IMR-90 (cell line): ENCODE measurements around the gene TMEM231. TPM values are rescaled to one million over a fixed set of nuclear protein-coding genes. Genes with fewer than 3 reads are reported as not detected.

Experiments
- ATAC-seq: fragments of 200-7000 bp; cut with Tn5 transposase; 2 replicates; pipeline ENCODE4 v1.9.1; 2020; ENCODE audit warnings: low read depth, mild to moderate bottlenecking, moderate library complexity
- BruUV-seq: library from RNA; stranded (reverse); fragments of 400-500 nt; replicated peaks from 2 replicates; lab custom pipeline; 2021; lab: Mats Ljungman, UMichigan
- CTCF ChIA-PET: fragments of 300-600 bp; formaldehyde crosslinking; extraction: SDS; loops from one replicate; lab custom pipeline; 2021; ENCODE audit warnings: antibody characterized with exemption; lab: Yijun Ruan, JAX
- POLR2A ChIA-PET: fragments of 300-600 bp; sonication (Branson Sonifier 250); formaldehyde crosslinking; loops from one replicate; lab custom pipeline; 2022; ENCODE audit warnings: antibody characterized with exemption; ENCODE audit not compliant: unreplicated experiment; lab: Charles Lee
- DNase-seq: peaks from one replicate; pipeline ENCODE4 v3.0.0; 2013
- H2AFZ ChIP-seq: replicated peaks from 2 replicates; pipeline ENCODE3; 2013; ENCODE audit warnings: low read length, mild to moderate bottlenecking; ENCODE audit not compliant: poor library complexity
- H2AK5ac ChIP-seq: 2 replicates; pipeline ENCODE4 v1.6.1; 2013; ENCODE audit warnings: low read depth, low read length, inconsistent platforms
- H2AK9ac ChIP-seq: replicated peaks from 2 replicates; pipeline ENCODE3; 2013; ENCODE audit warnings: mild to moderate bottlenecking, low read depth, low read length, moderate library complexity; ENCODE audit not compliant: poor library complexity
- H2BK120ac ChIP-seq: 2 replicates; pipeline ENCODE4 v1.6.1; 2013; ENCODE audit warnings: low read depth, low read length, inconsistent platforms
- H2BK15ac ChIP-seq: 3 replicates; pipeline ENCODE4 v1.6.1; 2013; ENCODE audit warnings: low read depth, low read length, inconsistent platforms
- H2BK20ac ChIP-seq: 2 replicates; pipeline ENCODE4 v1.6.1; 2013; ENCODE audit warnings: low read depth, mild to moderate bottlenecking, inconsistent platforms, low read length, moderate library complexity
- H2BK5ac ChIP-seq: 2 replicates; pipeline ENCODE4 v1.6.1; 2013; ENCODE audit warnings: mild to moderate bottlenecking, low read depth, low read length, inconsistent platforms; ENCODE audit not compliant: poor library complexity, severe bottlenecking
- H3K14ac ChIP-seq: replicated peaks from 2 replicates; pipeline ENCODE4 v1.6.1; 2013; ENCODE audit warnings: low read depth, low read length, inconsistent platforms
- H3K18ac ChIP-seq: 2 replicates; pipeline ENCODE4 v1.6.1; 2013; ENCODE audit warnings: low read depth, low read length, control low read depth
- H3K23ac ChIP-seq: 2 replicates; pipeline ENCODE4 v1.6.1; 2013; ENCODE audit warnings: low read depth, low read length, inconsistent platforms
- H3K27ac ChIP-seq: 2 replicates; pipeline ENCODE4 v1.5.1; 2013; ENCODE audit warnings: mild to moderate bottlenecking, control low read depth, low read length; ENCODE audit not compliant: insufficient read depth
- H3K27me3 ChIP-seq: 2 replicates; pipeline ENCODE4 v1.6.1; 2013; ENCODE audit warnings: low read length; ENCODE audit not compliant: control insufficient read depth, insufficient read depth
- H3K36me3 ChIP-seq: 2 replicates; pipeline ENCODE4 v1.6.1; 2013; ENCODE audit warnings: low read length, mixed read lengths; ENCODE audit not compliant: control insufficient read depth, insufficient read depth
- H3K4ac ChIP-seq: 2 replicates; pipeline ENCODE4 v1.6.1; 2013; ENCODE audit warnings: low read depth, low read length, inconsistent platforms
- H3K4me1 ChIP-seq: 2 replicates; pipeline ENCODE4 v1.6.1; 2013; ENCODE audit warnings: low read length, mixed read lengths; ENCODE audit not compliant: control insufficient read depth, insufficient read depth
- H3K4me2 ChIP-seq: 2 replicates; pipeline ENCODE4 v1.6.1; 2013; ENCODE audit warnings: low read depth, mild to moderate bottlenecking, control low read depth, low read length, moderate library complexity
- H3K4me3 ChIP-seq: 2 replicates; pipeline ENCODE4 v1.5.1; 2013; ENCODE audit warnings: low read depth, mild to moderate bottlenecking, control low read depth, low read length, moderate library complexity; ENCODE audit not compliant: insufficient read depth
- H3K56ac ChIP-seq: 2 replicates; pipeline ENCODE4 v1.6.1; 2013; ENCODE audit warnings: low read length, inconsistent platforms; ENCODE audit not compliant: insufficient read depth; ENCODE audit errors: extremely low read depth
- H3K79me1 ChIP-seq, 2 experiments: 2 replicates each; pipeline ENCODE4 v1.6.1; 2013; ENCODE audit warnings: low read length in 2 of 2, inconsistent platforms in 1 of 2, low read depth in 1 of 2
- H3K9ac ChIP-seq: 2 replicates; pipeline ENCODE4 v1.6.1; 2013; ENCODE audit warnings: low read depth, low read length, control low read depth
- H3K9me1 ChIP-seq: 2 replicates; pipeline ENCODE4 v1.6.1; 2013; ENCODE audit warnings: low read length, inconsistent platforms; ENCODE audit not compliant: insufficient read depth
- H3K9me3 ChIP-seq: 2 replicates; pipeline ENCODE4 v1.6.1; 2013; ENCODE audit warnings: low read length; ENCODE audit not compliant: control insufficient read depth, insufficient read depth
- H4K20me1 ChIP-seq: 2 replicates; pipeline ENCODE4 v1.6.1; 2013; ENCODE audit warnings: low read length, inconsistent platforms; ENCODE audit not compliant: insufficient read depth
- H4K5ac ChIP-seq: 2 replicates; pipeline ENCODE4 v1.6.1; 2013; ENCODE audit warnings: mild to moderate bottlenecking, low read depth, low read length, control low read depth
- H4K8ac ChIP-seq, 2 experiments: 2 replicates each; pipeline ENCODE4 v1.6.1; 2013; ENCODE audit warnings: low read depth in 2 of 2, low read length in 2 of 2, control low read depth in 1 of 2, inconsistent platforms in 1 of 2
- H4K91ac ChIP-seq: 2 replicates; pipeline ENCODE4 v1.6.1; 2013; ENCODE audit warnings: low read depth, low read length, inconsistent platforms; ENCODE audit not compliant: insufficient read depth
- BHLHE40 ChIP-seq: fragments of 150-350 bp; IDR thresholded peaks from 2 replicates; pipeline ENCODE4 v1.6.1; 2016; ENCODE audit warnings: mild to moderate bottlenecking, low read depth, low read length
- FOS ChIP-seq: fragments of 150-350 bp; IDR thresholded peaks from 2 replicates; pipeline ENCODE4 v1.6.1; 2016; ENCODE audit warnings: low read depth, low read length
- MAFK ChIP-seq: IDR thresholded peaks from 2 replicates; pipeline ENCODE4 v1.6.1; 2012; ENCODE audit warnings: low read depth, low read length, improper control_type of control experiment
- MAZ ChIP-seq: IDR thresholded peaks from 2 replicates; pipeline ENCODE4 v1.6.1; 2012; ENCODE audit warnings: low read depth, mild to moderate bottlenecking, low read length, improper control_type of control experiment, moderate library complexity, borderline replicate concordance
- MXI1 ChIP-seq: IDR thresholded peaks from 2 replicates; pipeline ENCODE4 v1.6.1; 2012; ENCODE audit warnings: low read depth, mild to moderate bottlenecking, low read length, moderate library complexity, borderline replicate concordance
- POLR2A ChIP-seq: IDR thresholded peaks from 2 replicates; pipeline ENCODE4 v1.6.1; 2012; ENCODE audit warnings: mild to moderate bottlenecking, low read depth, low read length
- RCOR1 ChIP-seq: IDR thresholded peaks from 2 replicates; pipeline ENCODE4 v1.6.1; 2012; ENCODE audit warnings: mild to moderate bottlenecking, low read length, improper control_type of control experiment; ENCODE audit not compliant: insufficient replicate concordance
- RFX5 ChIP-seq: IDR thresholded peaks from 2 replicates; pipeline ENCODE4 v1.8.0; 2012; ENCODE audit warnings: low read depth, mild to moderate bottlenecking, low read length, moderate library complexity
- WGBS, 2 experiments: methylation state at CpG; one replicate each; pipeline versions ENCODE4 v1.1.5 to v1.1.7; 2013; ENCODE audit warnings: missing lambda C conversion rate in 2 of 2; ENCODE audit not compliant: insufficient read length in 1 of 2; ENCODE audit errors: extremely low coverage in 2 of 2; 5-methylcytosine and 5-hydroxymethylcytosine counted together
- dilution Hi-C: fragments of 300-500 bp; cut with HindIII; formaldehyde crosslinking; loops from one replicate; pipeline ENCODE4 v1.14.3; 2018; ENCODE audit warnings: low sequenced_read_pairs; ENCODE audit not compliant: unreplicated experiment
- in situ Hi-C: fragments of 300-500 bp; cut with MboI; formaldehyde crosslinking; loops from 3 replicates; pipeline ENCODE4 v1.14.3; 2019; ENCODE audit warnings: low sequenced_read_pairs, inconsistent platforms, mixed read lengths
- intact Hi-C: fragments of 100-400 bp; cut with micrococcal nuclease; formaldehyde crosslinking; loops from 2 replicates; pipeline ENCODE4 v1.10.0; 2022
- polyA plus RNA-seq, 3 experiments: library from polyadenylated mRNA; depleted of rRNA; stranded (reverse); fragments of >200 nt; gene quantifications; 2 replicates each; pipeline ENCODE4 v1.2.3, GENCODE V29; 2012; ENCODE audit warnings: low replicate concordance in 1 of 3
- total RNA-seq: library from RNA; depleted of rRNA; stranded (reverse); fragments of >200 nt; gene quantifications from 2 replicates; pipeline ENCODE4 v1.2.3, GENCODE V29; 2012
- TF ChIP-seq, protein P1 (sequence below): fragments of 150-350 bp; IDR thresholded peaks from 2 replicates; pipeline ENCODE4 v1.6.1; 2016; ENCODE audit warnings: low read depth, mild to moderate bottlenecking, low read length, moderate library complexity, borderline replicate concordance
- TF ChIP-seq, protein P2 (sequence below): conservative IDR thresholded peaks from 2 replicates; pipeline ENCODE4 v1.5.1; 2012; ENCODE audit warnings: mild to moderate bottlenecking, low read depth, low read length, improper control_type of control experiment

Gene TMEM231
- total and polyA plus RNA-seq, 2 of the 4 experiments (the other 2 are of a cell fraction), result 10.6 to 15.4 TPM

- H4K20me1 ChIP-seq, result no peaks in the 10 kb centered on the region
- no peak overlapping the region for H3K4me3 ChIP-seq
- WGBS, 2 experiments, result 20% methylated on average over 1 of the region's 34 CpGs; no CpG with 5 or more reads in 1 of the 2 experiments
- H3K27me3 ChIP-seq, result peaks cover 19% of the 10 kb centered on the region
- no peak overlapping the region for H2BK20ac ChIP-seq
- H3K27ac ChIP-seq, result no peak overlapping the region
- no peaks in the 10 kb centered on the region for H3K9me3 ChIP-seq
- no TSS peak for BruUV-seq
- DNase-seq, result no peak
- no peaks in the 10 kb centered on the region for H3K9me1 ChIP-seq
- H2AFZ ChIP-seq, result no peak overlapping the region
- intact Hi-C loops, result no loop called here
- no peak overlapping the region for H2BK15ac ChIP-seq
- dilution Hi-C loops, result no loop called here
- no peak overlapping the region for H4K8ac ChIP-seq
- no peak overlapping the region for H2AK5ac ChIP-seq
- in situ Hi-C loops, result no loop called here
- no peak overlapping the region for H3K18ac ChIP-seq
- no peak overlapping the region for H2BK5ac ChIP-seq
- no peak overlapping the region for H3K9ac ChIP-seq
- H2BK120ac ChIP-seq, result no peak overlapping the region
- no peak for ATAC-seq
- CTCF ChIA-PET, result interaction anchor here (1.2 kb wide), 1 partner anchor 18 kb away, joined by 3 read pairs; no protein-coding TSS in a partner anchor
- no peaks in the 10 kb centered on the region for H3K4me1 ChIP-seq
- no peaks in the 10 kb centered on the region for H3K79me1 ChIP-seq
- no peaks in the 10 kb centered on the region for H3K36me3 ChIP-seq
- no peak overlapping the region for H3K4ac ChIP-seq
- H4K91ac ChIP-seq, result no peak overlapping the region
- H3K14ac ChIP-seq, result no peak overlapping the region
- H2AK9ac ChIP-seq, result no peak overlapping the region
- H3K56ac ChIP-seq, result no peak overlapping the region
- TF ChIP-seq BHLHE40, result no peak
- no peak for TF ChIP-seq FOS
- TF ChIP-seq MAZ, result no peak
- TF ChIP-seq, protein P1, sequence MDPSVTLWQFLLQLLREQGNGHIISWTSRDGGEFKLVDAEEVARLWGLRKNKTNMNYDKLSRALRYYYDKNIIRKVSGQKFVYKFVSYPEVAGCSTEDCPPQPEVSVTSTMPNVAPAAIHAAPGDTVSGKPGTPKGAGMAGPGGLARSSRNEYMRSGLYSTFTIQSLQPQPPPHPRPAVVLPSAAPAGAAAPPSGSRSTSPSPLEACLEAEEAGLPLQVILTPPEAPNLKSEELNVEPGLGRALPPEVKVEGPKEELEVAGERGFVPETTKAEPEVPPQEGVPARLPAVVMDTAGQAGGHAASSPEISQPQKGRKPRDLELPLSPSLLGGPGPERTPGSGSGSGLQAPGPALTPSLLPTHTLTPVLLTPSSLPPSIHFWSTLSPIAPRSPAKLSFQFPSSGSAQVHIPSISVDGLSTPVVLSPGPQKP, result no peak
- TF ChIP-seq MAFK, result no peak
- TF ChIP-seq RFX5, result no peak
- TF ChIP-seq POLR2A, result no peak
- TF ChIP-seq MXI1, result no peak
- no peak for TF ChIP-seq RCOR1
- TF ChIP-seq, protein P2, sequence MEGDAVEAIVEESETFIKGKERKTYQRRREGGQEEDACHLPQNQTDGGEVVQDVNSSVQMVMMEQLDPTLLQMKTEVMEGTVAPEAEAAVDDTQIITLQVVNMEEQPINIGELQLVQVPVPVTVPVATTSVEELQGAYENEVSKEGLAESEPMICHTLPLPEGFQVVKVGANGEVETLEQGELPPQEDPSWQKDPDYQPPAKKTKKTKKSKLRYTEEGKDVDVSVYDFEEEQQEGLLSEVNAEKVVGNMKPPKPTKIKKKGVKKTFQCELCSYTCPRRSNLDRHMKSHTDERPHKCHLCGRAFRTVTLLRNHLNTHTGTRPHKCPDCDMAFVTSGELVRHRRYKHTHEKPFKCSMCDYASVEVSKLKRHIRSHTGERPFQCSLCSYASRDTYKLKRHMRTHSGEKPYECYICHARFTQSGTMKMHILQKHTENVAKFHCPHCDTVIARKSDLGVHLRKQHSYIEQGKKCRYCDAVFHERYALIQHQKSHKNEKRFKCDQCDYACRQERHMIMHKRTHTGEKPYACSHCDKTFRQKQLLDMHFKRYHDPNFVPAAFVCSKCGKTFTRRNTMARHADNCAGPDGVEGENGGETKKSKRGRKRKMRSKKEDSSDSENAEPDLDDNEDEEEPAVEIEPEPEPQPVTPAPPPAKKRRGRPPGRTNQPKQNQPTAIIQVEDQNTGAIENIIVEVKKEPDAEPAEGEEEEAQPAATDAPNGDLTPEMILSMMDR, result no peak
- POLR2A ChIA-PET, result no interaction called here
- no peak overlapping the region for H3K23ac ChIP-seq
- H4K5ac ChIP-seq, result no peak overlapping the region
- no peak overlapping the region for H3K4me2 ChIP-seq
These were observed 20.7 kb downstream of the TMEM231 start for GRCh38 chr16:75535211-75535843.
